Lower leg skin (tissue), 4 donors: ENCODE measurements around the gene RCAN1. TPM values are rescaled to one million over a fixed set of nuclear protein-coding genes. Genes with fewer than 3 reads are reported as not detected.

Experiments
- DNase-seq, 2 donors: peaks; one replicate each; pipeline ENCODE4 v3.0.0-alpha.2; 2019; ENCODE audit warnings: low spot score in 2 of 2
- H3K4me3 ChIP-seq: fragments of 200-600 bp; sonication (generic); 2 replicates; pipeline ENCODE4 v1.5.1; 2017; ENCODE audit warnings: mild to moderate bottlenecking, low read depth; ENCODE audit not compliant: poor library complexity, severe bottlenecking
- CTCF ChIP-seq, 3 donors: fragments of 450-650 bp; IDR thresholded peaks; one replicate each; pipeline ENCODE4 v1.5.1; 2016; ENCODE audit warnings: antibody characterized with exemption in 3 of 3, mild to moderate bottlenecking in 3 of 3, moderate library complexity in 2 of 3
- POLR2A ChIP-seq, 2 donors: fragments of 450-650 bp; IDR thresholded peaks; one replicate each; pipeline ENCODE4 v1.6.1; 2016 to 2017; ENCODE audit warnings: antibody characterized with exemption in 2 of 2, mild to moderate bottlenecking in 1 of 2, moderate library complexity in 1 of 2
- WGBS, 2 donors: methylation state at CpG; one replicate each; pipeline ENCODE4 v1.1.5; 2018; 5-methylcytosine and 5-hydroxymethylcytosine counted together
- intact Hi-C: fragments of 100-400 bp; cut with DNase I; formaldehyde crosslinking; loops from one replicate; pipeline ENCODE4 v1.15.0; 2023; ENCODE audit warnings: low total_unique reads
- total RNA-seq, 4 donors: library from RNA; depleted of rRNA; stranded (reverse); fragments of >200 nt; gene quantifications; one replicate each; pipeline ENCODE4 v1.1.0, GENCODE V29; 2016

Gene RCAN1
- total RNA-seq, 4 donors from 2014 or later = 18.8 to 29.0 (median 19.4) TPM

GRCh38 chr21:34524646-34525601, 90.0 kb downstream of the RCAN1 start:
- no peak for DNase-seq
- TF ChIP-seq POLR2A (IDR thresholded peaks at IDR 0.05) (no peak), CTCF (IDR thresholded peaks at IDR 0.05) (no peak)
- no peak overlapping the region for H3K4me3 ChIP-seq
- 44 to 46% methylated on average over 31 of the region's 31 CpGs for WGBS, 2 donors
- intact Hi-C loops = loop anchor here (5.0 kb wide), 1 partner anchor 62 kb away; no protein-coding TSS in a partner anchor

DNA sequence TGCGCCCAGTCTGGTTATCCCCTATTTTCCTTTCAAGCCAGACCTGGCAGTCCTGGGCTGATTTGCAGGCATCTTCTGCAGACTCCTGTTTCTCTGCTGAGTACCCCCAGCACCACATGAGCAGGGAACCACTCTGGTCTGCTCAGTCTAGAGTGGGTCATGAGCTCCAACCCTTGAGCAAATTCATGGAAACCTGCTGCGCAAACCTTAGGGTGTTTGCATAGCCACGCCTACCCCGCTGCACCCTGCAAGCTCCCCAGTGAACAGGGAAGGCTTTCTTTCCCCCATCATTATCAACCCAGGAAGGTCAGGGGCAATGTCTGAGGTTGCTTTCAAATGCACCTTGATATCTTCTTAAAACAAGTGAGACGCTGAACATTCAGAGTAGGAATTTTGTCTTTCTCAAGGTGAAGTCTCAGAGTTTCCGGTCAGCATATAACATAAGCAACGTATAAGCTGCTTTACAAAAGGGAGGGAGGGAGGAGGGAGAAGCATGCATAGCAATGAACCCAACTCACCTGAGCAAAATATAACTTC, 91.8 kb downstream of the RCAN1 start:
- H3K4me3 ChIP-seq = no peak overlapping the region
- intact Hi-C loops = loop anchor here (5.0 kb wide), 1 partner anchor 64 kb away; no protein-coding TSS in a partner anchor
- WGBS, 2 donors = 84 to 88% methylated on average over 7 of the region's 7 CpGs
- TF ChIP-seq CTCF (IDR thresholded peaks at IDR 0.05) (no peak), POLR2A (IDR thresholded peaks at IDR 0.05) (no peak)
- DNase-seq = no peak

- 60% methylated on average over 6 of the region's 6 CpGs for WGBS, 2 donors
- DNase-seq = no peak
- intact Hi-C loops = loop anchor here (5.0 kb wide), 1 partner anchor 65 kb away; no protein-coding TSS in a partner anchor
- no peak overlapping the region for H3K4me3 ChIP-seq
- no peak for TF ChIP-seq POLR2A (IDR thresholded peaks at IDR 0.05)
- no peak for TF ChIP-seq CTCF (IDR thresholded peaks at IDR 0.05)
Observed at GRCh38 chr21:34522284-34522683, 92.6 kb downstream of the RCAN1 start.

DNA sequence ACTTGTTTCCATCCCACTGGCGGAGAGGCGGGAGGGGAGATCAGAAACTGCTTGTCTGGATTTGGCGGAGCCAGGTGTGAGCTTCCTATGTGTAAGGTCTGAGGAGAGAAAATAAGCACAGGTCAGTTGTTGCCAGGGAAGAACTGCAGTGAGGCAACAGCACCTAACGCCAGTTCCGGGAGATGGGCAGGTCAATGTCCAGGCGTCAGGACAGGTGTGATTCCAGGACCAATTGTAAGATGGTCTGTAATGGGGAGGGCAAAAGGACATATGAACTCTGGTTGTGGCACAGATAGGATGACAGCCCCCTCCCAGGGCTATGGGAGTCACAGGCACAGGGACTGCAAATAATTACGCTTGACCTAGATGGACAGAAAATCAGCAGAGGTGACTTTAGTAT, 93.4 kb downstream of the RCAN1 start:
- peak in 1 of 2 donors; percentile 72 for DNase-seq
- 92 to 97% methylated on average over 7 of the region's 7 CpGs for WGBS, 2 donors
- TF ChIP-seq POLR2A (IDR thresholded peaks at IDR 0.05) (no peak), CTCF (IDR thresholded peaks at IDR 0.05) (no peak)

DNA sequence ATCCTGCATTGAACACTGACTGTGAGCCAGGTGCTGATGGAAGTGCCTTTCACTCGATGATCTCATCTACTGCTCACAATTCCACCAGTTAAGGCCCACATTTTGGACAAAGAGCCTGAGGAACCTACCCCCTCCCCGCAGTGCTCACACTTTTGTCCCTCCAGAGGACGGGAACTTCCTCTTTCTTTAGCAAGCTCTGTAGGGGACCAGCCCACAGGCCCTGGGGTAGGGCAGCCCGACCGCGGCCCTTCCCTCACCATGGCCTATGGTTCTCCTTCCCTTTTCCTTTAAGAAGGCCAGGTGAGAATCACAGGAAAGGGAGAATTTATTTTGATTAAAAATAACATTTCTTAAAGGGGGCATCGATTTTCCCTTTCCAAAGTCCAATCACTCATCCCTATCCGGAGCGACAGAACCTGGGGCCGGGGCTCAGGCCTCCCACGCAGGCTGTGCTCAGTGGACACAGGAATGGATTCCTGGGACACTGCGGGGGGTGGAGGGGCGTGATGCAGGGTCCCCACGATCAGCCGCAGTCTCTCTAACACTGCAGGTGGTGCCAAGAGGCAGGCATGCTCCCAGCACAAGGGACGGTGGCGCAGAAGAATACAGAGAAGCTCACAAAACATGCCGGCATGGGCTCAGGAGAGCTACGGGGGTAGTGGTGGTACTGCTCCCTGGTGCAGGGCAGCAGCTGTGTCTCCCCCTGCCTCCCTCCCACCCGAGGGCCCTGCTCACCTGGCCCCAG, 94.0 kb downstream of the RCAN1 start:
- intact Hi-C loops = loop anchor here (5.0 kb wide), 1 partner anchor 66 kb away; no protein-coding TSS in a partner anchor
- peak in 1 of 2 donors; percentile 58 for DNase-seq
- no peak for TF ChIP-seq POLR2A (IDR thresholded peaks at IDR 0.05)
- TF ChIP-seq CTCF (IDR thresholded peaks at IDR 0.05) = no peak
- no peak overlapping the region for H3K4me3 ChIP-seq
- 91 to 92% methylated on average over 20 of the region's 20 CpGs for WGBS, 2 donors

More for the DNA sequence above, 93.4 kb downstream of the RCAN1 start:
- intact Hi-C loops = loop anchor here (5.0 kb wide), 1 partner anchor 66 kb away; no protein-coding TSS in a partner anchor
- H3K4me3 ChIP-seq = no peak overlapping the region
